ENCODE data around the gene SLC2A9.

Gene SLC2A9

GRCh38 chr4:9933184-9933583 is 88.1 kb downstream of the SLC2A9 start:
- no peak for TF ChIP-seq YY1 (IDR thresholded peaks at IDR 0.05; ENCODE audit: insufficient read depth, insufficient read length)
- no peak for TF ChIP-seq SUZ12 (IDR thresholded peaks at IDR 0.05; ENCODE audit: extremely low read depth, insufficient read depth, insufficient read length)
- TF ChIP-seq ZNF274 (IDR thresholded peaks at IDR 0.05; ENCODE audit: low read depth, low read length) = no peak
- H3K36me3 ChIP-seq (ENCODE audit: insufficient read depth, insufficient read length, low read length) = no peaks in the 10 kb centered on the region
- H3K4me3 ChIP-seq (ENCODE audit: insufficient read length, low read depth) = no peak overlapping the region
- H3K9me3 ChIP-seq (ENCODE audit: insufficient read depth, low read length) = no peaks in the 10 kb centered on the region
- H3K9ac ChIP-seq (ENCODE audit: insufficient read length, low read depth) = no peak overlapping the region
- no peak for DNase-seq (ENCODE audit: low read depth, low spot score)
- H3K4me1 ChIP-seq (ENCODE audit: insufficient read depth, insufficient read length) = no peaks in the 10 kb centered on the region
- peaks cover 6% of the 10 kb centered on the region for H3K27me3 ChIP-seq (ENCODE audit: insufficient read depth, insufficient read length)

GRCh38 chr4:9932771-9933170 is 88.5 kb downstream of the SLC2A9 start:
- Histone ChIP-seq H3K9ac (ENCODE audit: insufficient read length, low read depth) (no peak overlapping the region), H3K36me3 (ENCODE audit: insufficient read depth, insufficient read length, low read length) (no peaks in the 10 kb centered on the region), H3K27me3 (ENCODE audit: insufficient read depth, insufficient read length) (peaks cover 6% of the 10 kb centered on the region), H3K9me3 (ENCODE audit: insufficient read depth, low read length) (no peaks in the 10 kb centered on the region), H3K4me3 (ENCODE audit: insufficient read length, low read depth) (no peak overlapping the region), H3K4me1 (ENCODE audit: insufficient read depth, insufficient read length) (no peaks in the 10 kb centered on the region)
- no peak for DNase-seq (ENCODE audit: low read depth, low spot score)
- TF ChIP-seq ZNF274 (IDR thresholded peaks at IDR 0.05; ENCODE audit: low read depth, low read length) (no peak), SUZ12 (IDR thresholded peaks at IDR 0.05; ENCODE audit: extremely low read depth, insufficient read depth, insufficient read length) (no peak), YY1 (IDR thresholded peaks at IDR 0.05; ENCODE audit: insufficient read depth, insufficient read length) (no peak)

- no peak overlapping the region for H3K9ac ChIP-seq (ENCODE audit: insufficient read length, low read depth)
- no peaks in the 10 kb centered on the region for H3K36me3 ChIP-seq (ENCODE audit: insufficient read depth, insufficient read length, low read length)
- no peak for TF ChIP-seq SUZ12 (IDR thresholded peaks at IDR 0.05; ENCODE audit: extremely low read depth, insufficient read depth, insufficient read length)
- TF ChIP-seq YY1 (IDR thresholded peaks at IDR 0.05; ENCODE audit: insufficient read depth, insufficient read length) = no peak
- TF ChIP-seq ZNF274 (IDR thresholded peaks at IDR 0.05; ENCODE audit: low read depth, low read length) = no peak
- H3K27me3 ChIP-seq (ENCODE audit: insufficient read depth, insufficient read length) = peaks cover 3% of the 10 kb centered on the region
- no peaks in the 10 kb centered on the region for H3K4me1 ChIP-seq (ENCODE audit: insufficient read depth, insufficient read length)
- no peaks in the 10 kb centered on the region for H3K9me3 ChIP-seq (ENCODE audit: insufficient read depth, low read length)
- DNase-seq (ENCODE audit: low read depth, low spot score) = no peak
- no peak overlapping the region for H3K4me3 ChIP-seq (ENCODE audit: insufficient read length, low read depth)
Measured at GRCh38 chr4:9931146-9931545, 90.2 kb downstream of the SLC2A9 start.

- no peaks in the 10 kb centered on the region for H3K36me3 ChIP-seq (ENCODE audit: insufficient read depth, insufficient read length, low read length)
- H3K4me3 ChIP-seq (ENCODE audit: insufficient read length, low read depth) = no peak overlapping the region
- peaks cover 3% of the 10 kb centered on the region for H3K27me3 ChIP-seq (ENCODE audit: insufficient read depth, insufficient read length)
- H3K4me1 ChIP-seq (ENCODE audit: insufficient read depth, insufficient read length) = no peaks in the 10 kb centered on the region
- DNase-seq (ENCODE audit: low read depth, low spot score) = no peak
- no peaks in the 10 kb centered on the region for H3K9me3 ChIP-seq (ENCODE audit: insufficient read depth, low read length)
- no peak overlapping the region for H3K9ac ChIP-seq (ENCODE audit: insufficient read length, low read depth)
- no peak for TF ChIP-seq YY1 (IDR thresholded peaks at IDR 0.05; ENCODE audit: insufficient read depth, insufficient read length)
Measured at GRCh38 chr4:9929111-9929510, 92.2 kb downstream of the SLC2A9 start.

- Histone ChIP-seq H3K9ac (ENCODE audit: insufficient read length, low read depth) (no peak overlapping the region), H3K9me3 (ENCODE audit: insufficient read depth, low read length) (no peaks in the 10 kb centered on the region), H3K27me3 (ENCODE audit: insufficient read depth, insufficient read length) (no peaks in the 10 kb centered on the region), H3K36me3 (ENCODE audit: insufficient read depth, insufficient read length, low read length) (no peaks in the 10 kb centered on the region), H3K4me1 (ENCODE audit: insufficient read depth, insufficient read length) (no peaks in the 10 kb centered on the region), H3K4me3 (ENCODE audit: insufficient read length, low read depth) (no peak overlapping the region)
- no peak for DNase-seq (ENCODE audit: low read depth, low spot score)
- TF ChIP-seq ZNF274 (IDR thresholded peaks at IDR 0.05; ENCODE audit: low read depth, low read length) (no peak), YY1 (IDR thresholded peaks at IDR 0.05; ENCODE audit: insufficient read depth, insufficient read length) (no peak)
Measured at GRCh38 chr4:9927341-9928007, 93.8 kb downstream of the SLC2A9 start.

- no peak overlapping the region for H3K9ac ChIP-seq (ENCODE audit: insufficient read length, low read depth)
- no peaks in the 10 kb centered on the region for H3K9me3 ChIP-seq (ENCODE audit: insufficient read depth, low read length)
- no peak for TF ChIP-seq SUZ12 (IDR thresholded peaks at IDR 0.05; ENCODE audit: extremely low read depth, insufficient read depth, insufficient read length)
- no peak for TF ChIP-seq ZNF274 (IDR thresholded peaks at IDR 0.05; ENCODE audit: low read depth, low read length)
- no peak for TF ChIP-seq YY1 (IDR thresholded peaks at IDR 0.05; ENCODE audit: insufficient read depth, insufficient read length)
- no peak for DNase-seq (ENCODE audit: low read depth, low spot score)
- no peak overlapping the region for H3K4me3 ChIP-seq (ENCODE audit: insufficient read length, low read depth)
- no peaks in the 10 kb centered on the region for H3K27me3 ChIP-seq (ENCODE audit: insufficient read depth, insufficient read length)
- H3K36me3 ChIP-seq (ENCODE audit: insufficient read depth, insufficient read length, low read length) = no peaks in the 10 kb centered on the region
- H3K4me1 ChIP-seq (ENCODE audit: insufficient read depth, insufficient read length) = no peaks in the 10 kb centered on the region
Measured at GRCh38 chr4:9926586-9926985, 94.7 kb downstream of the SLC2A9 start.

GRCh38 chr4:9925750-9926439 is 95.4 kb downstream of the SLC2A9 start:
- no peak for DNase-seq (ENCODE audit: low read depth, low spot score)
- TF ChIP-seq SUZ12 (IDR thresholded peaks at IDR 0.05; ENCODE audit: extremely low read depth, insufficient read depth, insufficient read length) (no peak), YY1 (IDR thresholded peaks at IDR 0.05; ENCODE audit: insufficient read depth, insufficient read length) (no peak)
- H3K27me3 ChIP-seq (ENCODE audit: insufficient read depth, insufficient read length) = no peaks in the 10 kb centered on the region
- H3K9ac ChIP-seq (ENCODE audit: insufficient read length, low read depth) = no peak overlapping the region
- no peaks in the 10 kb centered on the region for H3K9me3 ChIP-seq (ENCODE audit: insufficient read depth, low read length)
- H3K4me3 ChIP-seq (ENCODE audit: insufficient read length, low read depth) = no peak overlapping the region
- no peaks in the 10 kb centered on the region for H3K36me3 ChIP-seq (ENCODE audit: insufficient read depth, insufficient read length, low read length)
- no peaks in the 10 kb centered on the region for H3K4me1 ChIP-seq (ENCODE audit: insufficient read depth, insufficient read length)

Data from NT2/D1 (cell line).